HepG2 (cell line): ENCODE measurements around the gene COPA. TPM values are rescaled to one million over a fixed set of nuclear protein-coding genes. Genes with fewer than 3 reads are reported as not detected.

Experiments used
- RBM39 ChIP-seq: fragments of 200-400 bp; formaldehyde crosslinking; IDR thresholded peaks from one replicate; pipeline ENCODE4 v1.6.1; 2018; ENCODE audit warnings: antibody characterized with exemption, mild to moderate bottlenecking, low read depth, low read length; ENCODE audit not compliant: poor library complexity, severe bottlenecking
- SIN3A ChIP-seq: IDR thresholded peaks from 2 replicates; pipeline ENCODE4 v1.6.1; 2011; ENCODE audit warnings: low read depth, mild to moderate bottlenecking, control low read depth, low read length, borderline replicate concordance
- TCF7 ChIP-seq: sonication (generic); IDR thresholded peaks from 2 replicates; pipeline ENCODE4 v1.6.1; 2016; ENCODE audit warnings: antibody characterized with exemption, low read depth
- ZMYM2 ChIP-seq: sonication (generic); formaldehyde crosslinking; IDR thresholded peaks from 2 replicates; pipeline ENCODE4 v1.8.0; 2022; ENCODE audit warnings: mild to moderate bottlenecking, missing genetic modification reagents
- ZNF234 ChIP-seq: sonication (generic); formaldehyde crosslinking; conservative IDR thresholded peaks from 2 replicates; pipeline ENCODE4 v1.5.1; 2020; ENCODE audit warnings: mild to moderate bottlenecking, missing genetic modification reagents
- ZNF253 ChIP-seq: sonication (generic); formaldehyde crosslinking; IDR thresholded peaks from 2 replicates; pipeline ENCODE4 v1.8.0; 2022; ENCODE audit warnings: mild to moderate bottlenecking, missing genetic modification reagents, borderline replicate concordance
- ZNF296 ChIP-seq: sonication (generic); formaldehyde crosslinking; conservative IDR thresholded peaks from 2 replicates; pipeline ENCODE4 v1.5.0; 2020; ENCODE audit warnings: mild to moderate bottlenecking, missing genetic modification reagents
- ZNF558 ChIP-seq: sonication (generic); formaldehyde crosslinking; IDR thresholded peaks from 2 replicates; pipeline ENCODE4 v1.9.0; 2022; ENCODE audit warnings: mild to moderate bottlenecking, missing genetic modification reagents, borderline replicate concordance
- ZNF572 ChIP-seq: sonication (generic); formaldehyde crosslinking; IDR thresholded peaks from 2 replicates; pipeline ENCODE4 v1.5.1; 2020; ENCODE audit warnings: mild to moderate bottlenecking, missing genetic modification reagents
- ZNF761 ChIP-seq: sonication (generic); formaldehyde crosslinking; conservative IDR thresholded peaks from 2 replicates; pipeline ENCODE4 v1.4.0; 2020; ENCODE audit warnings: mild to moderate bottlenecking, missing genetic modification reagents
- ZNF83 ChIP-seq: sonication (generic); formaldehyde crosslinking; IDR thresholded peaks from 2 replicates; pipeline ENCODE4 v1.4.0; 2020; ENCODE audit warnings: missing genetic modification reagents, mild to moderate bottlenecking, borderline replicate concordance
- polyA plus RNA-seq, 8 experiments: library from polyadenylated mRNA; depleted of rRNA in 3 of 8; stranded (reverse) in 7 of 8; unstranded in 1 of 8; fragments of >200 nt; fragmentation: Illumina TruSeq in 4 of 8; extraction: Trizol in 4 of 8; gene quantifications; 2 replicates each; pipeline versions ENCODE4 v1.2.1 to v1.2.3, GENCODE V29; 2011 to 2016; ENCODE audit warnings: low read depth in 4 of 8, missing spikeins in 1 of 8, mixed read lengths in 1 of 8; ENCODE audit not compliant: insufficient read depth in 1 of 8
- total RNA-seq, 5 experiments: library from RNA; depleted of rRNA; stranded (reverse); fragments of >200 nt; fragmentation: Illumina TruSeq; extraction: Trizol; gene quantifications; 2 replicates each; pipeline ENCODE4 v1.2.3, GENCODE V29; 2016; ENCODE audit warnings: low read depth in 1 of 5
- TF ChIP-seq, protein P1 (sequence below): sonication (generic); formaldehyde crosslinking; IDR thresholded peaks from 2 replicates; pipeline ENCODE4 v1.4.0; 2020; ENCODE audit warnings: missing genetic modification reagents
- TF ChIP-seq, protein P2 (sequence below): sonication (generic); formaldehyde crosslinking; conservative IDR thresholded peaks from 2 replicates; pipeline ENCODE4 v1.4.0; 2020; ENCODE audit warnings: missing genetic modification reagents
- TF ChIP-seq, protein P3 (sequence below): sonication (generic); formaldehyde crosslinking; IDR thresholded peaks from 2 replicates; pipeline ENCODE4 v1.4.0; 2020; ENCODE audit warnings: mild to moderate bottlenecking, missing genetic modification reagents, borderline replicate concordance
- TF ChIP-seq, protein P4 (sequence below): sonication (generic); formaldehyde crosslinking; IDR thresholded peaks from 2 replicates; pipeline ENCODE4 v1.4.0; 2020; ENCODE audit warnings: missing genetic modification reagents

COPA gene
- total and polyA plus RNA-seq, 2 of the 13 experiments (the other 11 are each of a cell fraction or from before 2014, with no cell fraction given): 160 to 197 TPM

DNA sequence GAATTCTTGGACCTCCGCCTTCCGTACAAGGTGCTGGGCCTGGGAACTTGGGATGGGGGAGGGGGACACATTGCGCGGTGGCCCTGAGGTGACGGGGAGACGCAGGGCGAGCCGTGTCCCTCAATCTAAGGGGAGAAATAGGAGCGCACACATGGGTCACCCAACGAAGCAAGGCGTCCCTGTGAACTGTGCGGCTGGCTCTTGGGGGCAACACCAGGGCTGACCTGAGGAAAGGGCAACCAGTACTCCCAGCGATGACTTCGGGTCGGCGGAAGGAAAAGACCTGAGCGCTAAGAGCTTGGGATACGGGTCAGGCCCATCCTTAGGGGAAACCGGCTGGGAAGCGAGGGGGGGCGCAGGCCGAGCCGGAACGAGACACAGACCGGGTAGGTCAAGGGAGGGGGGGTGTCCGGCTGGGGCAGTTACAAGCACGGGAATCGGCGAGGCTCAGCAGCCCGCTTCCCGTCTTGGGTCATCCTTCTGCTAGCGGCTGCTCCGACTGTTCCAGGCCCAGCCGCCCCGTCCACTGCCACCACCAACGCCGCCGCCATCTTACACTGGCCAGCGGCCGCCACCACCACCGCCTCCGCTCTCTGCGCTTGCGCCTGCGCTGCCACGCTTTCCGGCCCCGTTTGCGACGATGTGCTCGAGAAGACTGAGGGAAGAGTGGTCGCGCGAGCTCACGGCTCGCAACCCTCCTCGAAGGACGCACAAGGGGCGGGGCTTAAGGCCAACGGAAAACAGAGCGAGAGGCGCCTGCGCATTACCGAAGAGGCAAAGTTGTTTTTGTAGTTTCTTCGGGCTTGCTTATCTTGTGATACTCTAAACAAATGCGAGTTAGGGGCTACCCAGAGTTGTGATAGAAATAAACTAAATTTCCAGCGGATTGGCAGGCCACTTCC, 80.9 kb downstream of the COPA start, which contains the start of gene DCAF8 (continued):
- TF ChIP-seq, protein P1, sequence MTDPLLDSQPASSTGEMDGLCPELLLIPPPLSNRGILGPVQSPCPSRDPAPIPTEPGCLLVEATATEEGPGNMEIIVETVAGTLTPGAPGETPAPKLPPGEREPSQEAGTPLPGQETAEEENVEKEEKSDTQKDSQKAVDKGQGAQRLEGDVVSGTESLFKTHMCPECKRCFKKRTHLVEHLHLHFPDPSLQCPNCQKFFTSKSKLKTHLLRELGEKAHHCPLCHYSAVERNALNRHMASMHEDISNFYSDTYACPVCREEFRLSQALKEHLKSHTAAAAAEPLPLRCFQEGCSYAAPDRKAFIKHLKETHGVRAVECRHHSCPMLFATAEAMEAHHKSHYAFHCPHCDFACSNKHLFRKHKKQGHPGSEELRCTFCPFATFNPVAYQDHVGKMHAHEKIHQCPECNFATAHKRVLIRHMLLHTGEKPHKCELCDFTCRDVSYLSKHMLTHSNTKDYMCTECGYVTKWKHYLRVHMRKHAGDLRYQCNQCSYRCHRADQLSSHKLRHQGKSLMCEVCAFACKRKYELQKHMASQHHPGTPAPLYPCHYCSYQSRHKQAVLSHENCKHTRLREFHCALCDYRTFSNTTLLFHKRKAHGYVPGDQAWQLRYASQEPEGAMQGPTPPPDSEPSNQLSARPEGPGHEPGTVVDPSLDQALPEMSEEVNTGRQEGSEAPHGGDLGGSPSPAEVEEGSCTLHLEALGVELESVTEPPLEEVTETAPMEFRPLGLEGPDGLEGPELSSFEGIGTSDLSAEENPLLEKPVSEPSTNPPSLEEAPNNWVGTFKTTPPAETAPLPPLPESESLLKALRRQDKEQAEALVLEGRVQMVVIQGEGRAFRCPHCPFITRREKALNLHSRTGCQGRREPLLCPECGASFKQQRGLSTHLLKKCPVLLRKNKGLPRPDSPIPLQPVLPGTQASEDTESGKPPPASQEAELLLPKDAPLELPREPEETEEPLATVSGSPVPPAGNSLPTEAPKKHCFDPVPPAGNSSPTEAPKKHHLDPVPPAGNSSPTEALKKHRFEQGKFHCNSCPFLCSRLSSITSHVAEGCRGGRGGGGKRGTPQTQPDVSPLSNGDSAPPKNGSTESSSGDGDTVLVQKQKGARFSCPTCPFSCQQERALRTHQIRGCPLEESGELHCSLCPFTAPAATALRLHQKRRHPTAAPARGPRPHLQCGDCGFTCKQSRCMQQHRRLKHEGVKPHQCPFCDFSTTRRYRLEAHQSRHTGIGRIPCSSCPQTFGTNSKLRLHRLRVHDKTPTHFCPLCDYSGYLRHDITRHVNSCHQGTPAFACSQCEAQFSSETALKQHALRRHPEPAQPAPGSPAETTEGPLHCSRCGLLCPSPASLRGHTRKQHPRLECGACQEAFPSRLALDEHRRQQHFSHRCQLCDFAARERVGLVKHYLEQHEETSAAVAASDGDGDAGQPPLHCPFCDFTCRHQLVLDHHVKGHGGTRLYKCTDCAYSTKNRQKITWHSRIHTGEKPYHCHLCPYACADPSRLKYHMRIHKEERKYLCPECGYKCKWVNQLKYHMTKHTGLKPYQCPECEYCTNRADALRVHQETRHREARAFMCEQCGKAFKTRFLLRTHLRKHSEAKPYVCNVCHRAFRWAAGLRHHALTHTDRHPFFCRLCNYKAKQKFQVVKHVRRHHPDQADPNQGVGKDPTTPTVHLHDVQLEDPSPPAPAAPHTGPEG: no peak; the same call in 1 of the 2 replicates
- TF ChIP-seq ZNF83 (no peak), SIN3A (0 out of 2 replicates have a peak, but pooled peaks have one; percentile 42), ZNF253 (CRISPR knock-in tag) (no peak), ZNF761 (CRISPR knock-in tag) (peak; percentile 88; the same call in 1 of the 2 replicates), ZNF572 (CRISPR knock-in tag) (no peak), TCF7 (no peak), ZNF296 (CRISPR knock-in tag) (0 out of 2 replicates have a peak, but pooled peaks have one; percentile 22), ZNF558 (CRISPR knock-in tag) (no peak; the same call in 1 of the 2 replicates), ZMYM2 (no peak), ZNF234 (CRISPR knock-in tag) (no peak), RBM39 (peak; percentile 79)
- TF ChIP-seq, protein P2, sequence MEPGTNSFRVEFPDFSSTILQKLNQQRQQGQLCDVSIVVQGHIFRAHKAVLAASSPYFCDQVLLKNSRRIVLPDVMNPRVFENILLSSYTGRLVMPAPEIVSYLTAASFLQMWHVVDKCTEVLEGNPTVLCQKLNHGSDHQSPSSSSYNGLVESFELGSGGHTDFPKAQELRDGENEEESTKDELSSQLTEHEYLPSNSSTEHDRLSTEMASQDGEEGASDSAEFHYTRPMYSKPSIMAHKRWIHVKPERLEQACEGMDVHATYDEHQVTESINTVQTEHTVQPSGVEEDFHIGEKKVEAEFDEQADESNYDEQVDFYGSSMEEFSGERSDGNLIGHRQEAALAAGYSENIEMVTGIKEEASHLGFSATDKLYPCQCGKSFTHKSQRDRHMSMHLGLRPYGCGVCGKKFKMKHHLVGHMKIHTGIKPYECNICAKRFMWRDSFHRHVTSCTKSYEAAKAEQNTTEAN (CRISPR knock-in tag): no peak
- TF ChIP-seq, protein P3, sequence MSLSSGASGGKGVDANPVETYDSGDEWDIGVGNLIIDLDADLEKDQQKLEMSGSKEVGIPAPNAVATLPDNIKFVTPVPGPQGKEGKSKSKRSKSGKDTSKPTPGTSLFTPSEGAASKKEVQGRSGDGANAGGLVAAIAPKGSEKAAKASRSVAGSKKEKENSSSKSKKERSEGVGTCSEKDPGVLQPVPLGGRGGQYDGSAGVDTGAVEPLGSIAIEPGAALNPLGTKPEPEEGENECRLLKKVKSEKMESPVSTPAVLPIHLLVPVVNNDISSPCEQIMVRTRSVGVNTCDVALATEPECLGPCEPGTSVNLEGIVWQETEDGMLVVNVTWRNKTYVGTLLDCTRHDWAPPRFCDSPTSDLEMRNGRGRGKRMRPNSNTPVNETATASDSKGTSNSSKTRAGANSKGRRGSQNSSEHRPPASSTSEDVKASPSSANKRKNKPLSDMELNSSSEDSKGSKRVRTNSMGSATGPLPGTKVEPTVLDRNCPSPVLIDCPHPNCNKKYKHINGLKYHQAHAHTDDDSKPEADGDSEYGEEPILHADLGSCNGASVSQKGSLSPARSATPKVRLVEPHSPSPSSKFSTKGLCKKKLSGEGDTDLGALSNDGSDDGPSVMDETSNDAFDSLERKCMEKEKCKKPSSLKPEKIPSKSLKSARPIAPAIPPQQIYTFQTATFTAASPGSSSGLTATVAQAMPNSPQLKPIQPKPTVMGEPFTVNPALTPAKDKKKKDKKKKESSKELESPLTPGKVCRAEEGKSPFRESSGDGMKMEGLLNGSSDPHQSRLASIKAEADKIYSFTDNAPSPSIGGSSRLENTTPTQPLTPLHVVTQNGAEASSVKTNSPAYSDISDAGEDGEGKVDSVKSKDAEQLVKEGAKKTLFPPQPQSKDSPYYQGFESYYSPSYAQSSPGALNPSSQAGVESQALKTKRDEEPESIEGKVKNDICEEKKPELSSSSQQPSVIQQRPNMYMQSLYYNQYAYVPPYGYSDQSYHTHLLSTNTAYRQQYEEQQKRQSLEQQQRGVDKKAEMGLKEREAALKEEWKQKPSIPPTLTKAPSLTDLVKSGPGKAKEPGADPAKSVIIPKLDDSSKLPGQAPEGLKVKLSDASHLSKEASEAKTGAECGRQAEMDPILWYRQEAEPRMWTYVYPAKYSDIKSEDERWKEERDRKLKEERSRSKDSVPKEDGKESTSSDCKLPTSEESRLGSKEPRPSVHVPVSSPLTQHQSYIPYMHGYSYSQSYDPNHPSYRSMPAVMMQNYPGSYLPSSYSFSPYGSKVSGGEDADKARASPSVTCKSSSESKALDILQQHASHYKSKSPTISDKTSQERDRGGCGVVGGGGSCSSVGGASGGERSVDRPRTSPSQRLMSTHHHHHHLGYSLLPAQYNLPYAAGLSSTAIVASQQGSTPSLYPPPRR (CRISPR knock-in tag): peak; percentile 60; the same call in 1 of the 2 replicates
- TF ChIP-seq, protein P4, sequence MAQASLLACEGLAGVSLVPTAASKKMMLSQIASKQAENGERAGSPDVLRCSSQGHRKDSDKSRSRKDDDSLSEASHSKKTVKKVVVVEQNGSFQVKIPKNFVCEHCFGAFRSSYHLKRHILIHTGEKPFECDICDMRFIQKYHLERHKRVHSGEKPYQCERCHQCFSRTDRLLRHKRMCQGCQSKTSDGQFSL (CRISPR knock-in tag): peak; percentile 97
